Lower leg skin (tissue), 4 donors: Measurements from ENCODE around the gene AOPEP. TPM values are rescaled to one million over a fixed set of nuclear protein-coding genes. Genes with fewer than 3 reads are reported as not detected.

Experiments
- DNase-seq, 2 donors: peaks; one replicate each; pipeline ENCODE4 v3.0.0-alpha.2; 2019; ENCODE audit warnings: low spot score in 2 of 2
- H3K4me3 ChIP-seq: fragments of 200-600 bp; sonication (generic); 2 replicates; pipeline ENCODE4 v1.5.1; 2017; ENCODE audit warnings: mild to moderate bottlenecking, low read depth; ENCODE audit not compliant: poor library complexity, severe bottlenecking
- CTCF ChIP-seq, 3 donors: fragments of 450-650 bp; IDR thresholded peaks; one replicate each; pipeline ENCODE4 v1.5.1; 2016; ENCODE audit warnings: antibody characterized with exemption in 3 of 3, mild to moderate bottlenecking in 3 of 3, moderate library complexity in 2 of 3
- POLR2A ChIP-seq, 2 donors: fragments of 450-650 bp; IDR thresholded peaks; one replicate each; pipeline ENCODE4 v1.6.1; 2016 to 2017; ENCODE audit warnings: antibody characterized with exemption in 2 of 2, mild to moderate bottlenecking in 1 of 2, moderate library complexity in 1 of 2
- WGBS, 2 donors: methylation state at CpG; one replicate each; pipeline ENCODE4 v1.1.5; 2018; 5-methylcytosine and 5-hydroxymethylcytosine counted together
- intact Hi-C: fragments of 100-400 bp; cut with DNase I; formaldehyde crosslinking; loops from one replicate; pipeline ENCODE4 v1.15.0; 2023; ENCODE audit warnings: low total_unique reads
- total RNA-seq, 4 donors: library from RNA; depleted of rRNA; stranded (reverse); fragments of >200 nt; gene quantifications; one replicate each; pipeline ENCODE4 v1.1.0, GENCODE V29; 2016

AOPEP gene
- total RNA-seq, 4 donors from 2014 or later: 66.3 to 136 (median 118) TPM

GRCh38 chr9:94833802-94834201 lies 107.3 kb downstream of the AOPEP start:
- no peak overlapping the region for H3K4me3 ChIP-seq
- DNase-seq: no peak
- intact Hi-C loops: no loop called here
- TF ChIP-seq CTCF (IDR thresholded peaks at IDR 0.05) (no peak), POLR2A (IDR thresholded peaks at IDR 0.05) (no peak)
- 90% methylated on average over 4 of the region's 4 CpGs for WGBS, 2 donors

- DNase-seq: no peak
- WGBS, 2 donors: 75 to 87% methylated on average over 5 of the region's 5 CpGs
- H3K4me3 ChIP-seq: no peak overlapping the region
- intact Hi-C loops: no loop called here
- TF ChIP-seq POLR2A (IDR thresholded peaks at IDR 0.05): no peak
- TF ChIP-seq CTCF (IDR thresholded peaks at IDR 0.05): no peak
Observed at GRCh38 chr9:94837404-94837803, 110.9 kb downstream of the AOPEP start.

DNA sequence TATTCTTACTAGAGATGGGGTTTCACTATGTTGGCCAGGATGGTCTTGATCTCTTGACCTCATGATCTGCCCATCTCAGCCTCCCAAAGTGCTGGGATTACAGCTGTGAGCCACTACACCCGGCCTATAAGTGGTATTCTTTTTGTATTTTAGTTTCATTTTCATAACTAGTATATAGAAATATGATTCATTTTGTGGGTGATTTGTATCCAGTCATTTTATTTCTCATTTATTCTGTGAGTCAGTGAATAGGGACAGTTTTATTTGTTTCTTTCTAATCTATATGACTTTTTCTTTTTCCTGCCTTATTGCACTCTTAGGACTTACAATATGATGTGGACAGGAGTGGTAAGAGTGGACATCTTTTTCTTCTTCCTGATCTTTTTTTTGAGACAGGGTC lies 112.9 kb downstream of the AOPEP start:
- no peak overlapping the region for H3K4me3 ChIP-seq
- TF ChIP-seq POLR2A (IDR thresholded peaks at IDR 0.05) (no peak), CTCF (IDR thresholded peaks at IDR 0.05) (no peak)
- 93 to 96% methylated on average over 1 of the region's 1 CpG for WGBS, 2 donors
- no peak for DNase-seq
- intact Hi-C loops: no loop called here

DNA sequence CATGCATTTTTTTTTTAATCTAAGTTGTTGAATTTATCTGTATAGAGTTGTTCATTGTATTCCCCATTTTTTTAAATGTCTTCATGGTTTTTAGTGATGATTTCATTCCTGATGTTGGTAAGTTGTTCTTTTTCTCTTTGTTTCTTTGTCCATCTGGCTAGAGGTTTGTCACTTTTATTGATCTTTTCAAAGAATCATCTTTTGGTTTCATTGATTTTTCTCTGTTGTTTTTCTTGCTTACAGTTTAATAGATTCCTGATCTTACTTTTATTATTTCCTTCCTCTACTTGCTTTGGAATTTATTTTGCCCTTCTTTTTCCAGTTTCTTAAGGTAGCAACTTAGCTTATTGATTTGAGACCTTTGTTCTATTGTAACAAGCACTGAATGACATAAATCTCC lies 114.2 kb downstream of the AOPEP start:
- no peak for DNase-seq
- no peak for TF ChIP-seq POLR2A (IDR thresholded peaks at IDR 0.05)
- TF ChIP-seq CTCF (IDR thresholded peaks at IDR 0.05): no peak
- intact Hi-C loops: no loop called here
- no peak overlapping the region for H3K4me3 ChIP-seq

- intact Hi-C loops: no loop called here
- DNase-seq: no peak
- TF ChIP-seq CTCF (IDR thresholded peaks at IDR 0.05) (no peak), POLR2A (IDR thresholded peaks at IDR 0.05) (no peak)
- WGBS, 2 donors: 79% methylated on average over 4 of the region's 4 CpGs
- H3K4me3 ChIP-seq: no peak overlapping the region
Observed at GRCh38 chr9:94843134-94843533, 116.6 kb downstream of the AOPEP start.

DNA sequence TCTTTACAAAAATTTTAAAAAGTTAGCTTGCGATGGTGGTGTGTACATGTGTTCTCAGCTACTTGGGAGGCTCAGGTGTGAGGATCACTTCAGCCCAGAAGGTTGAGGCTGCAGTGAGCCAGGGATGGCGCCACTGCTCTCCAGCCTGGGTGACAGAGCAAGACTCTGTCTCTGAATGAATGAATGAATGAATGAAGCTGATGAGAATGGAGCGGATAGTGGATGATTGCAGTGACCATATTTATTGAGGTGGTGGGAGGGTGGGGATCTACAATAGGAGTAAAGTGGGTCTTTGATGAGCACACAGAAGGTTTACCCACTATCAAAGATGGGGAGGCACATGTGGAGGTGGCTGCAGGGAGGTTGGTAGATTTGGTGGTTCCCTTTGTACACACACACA lies 120.2 kb downstream of the AOPEP start:
- no peak overlapping the region for H3K4me3 ChIP-seq
- no peak for DNase-seq
- WGBS, 2 donors: 98% methylated on average over 3 of the region's 3 CpGs
- TF ChIP-seq POLR2A (IDR thresholded peaks at IDR 0.05) (no peak), CTCF (IDR thresholded peaks at IDR 0.05) (no peak)
- intact Hi-C loops: no loop called here
